Adrenal gland (tissue), 12 donors: ENCODE data around the gene BRMS1. TPM values are rescaled to one million over a fixed set of nuclear protein-coding genes. Genes with fewer than 3 reads are reported as not detected.

Experiments
- DNase-seq, 7 donors: peaks; one replicate each; pipeline ENCODE4 v3.0.0-alpha.2; 2019 to 2020
- H3K27ac ChIP-seq, 5 donors: fragments of 200-600 bp; sonication (generic) in 4 of 5; 1 replicate in 3 of 5; 2 replicates in 2 of 5; pipeline versions ENCODE4 v1.5.1 to v1.8.0; 2016 to 2020; ENCODE audit warnings: mild to moderate bottlenecking in 1 of 5
- H3K27me3 ChIP-seq: fragments of 200-600 bp; 2 replicates; pipeline ENCODE4 v1.8.0; 2021
- H3K36me3 ChIP-seq, 2 donors: fragments of 200-600 bp; replicated peaks in 1 of 2; 1 replicate in 1 of 2; 2 replicates in 1 of 2; pipeline versions ENCODE4 v1.5.1 to v1.8.0; 2018 to 2022
- H3K4me1 ChIP-seq, 2 donors: fragments of 200-600 bp; replicated peaks in 1 of 2; 1 replicate in 1 of 2; 2 replicates in 1 of 2; pipeline versions ENCODE4 v1.5.1 to v1.8.0; 2018 to 2021
- H3K4me3 ChIP-seq, 4 donors: fragments of 200-600 bp; sonication (generic) in 3 of 4; one replicate each; pipeline ENCODE4 v1.5.1; 2016 to 2018
- H3K9me3 ChIP-seq, 3 donors: fragments of 200-600 bp; sonication (generic) in 1 of 3; replicated peaks in 1 of 3; 1 replicate in 2 of 3; 2 replicates in 1 of 3; pipeline versions ENCODE4 v1.5.1 to v1.8.0; 2016 to 2021
- CTCF ChIP-seq, 6 experiments: fragments of 450-650 bp in 4 of 6; fragments of 200-600 bp in 2 of 6; sonication (generic) in 1 of 6; IDR thresholded peaks; 1 replicate in 5 of 6; 2 replicates in 1 of 6; pipeline versions ENCODE4 v1.5.1 to v1.8.0; 2016 to 2021; ENCODE audit warnings: antibody characterized with exemption in 6 of 6, mild to moderate bottlenecking in 2 of 6, moderate library complexity in 1 of 6
- POLR2A ChIP-seq, 2 donors: fragments of 450-650 bp; IDR thresholded peaks; one replicate each; pipeline ENCODE4 v1.6.1; 2017; ENCODE audit warnings: antibody characterized with exemption in 2 of 2, mild to moderate bottlenecking in 2 of 2, moderate library complexity in 1 of 2
- WGBS, 4 donors: extraction: QIAGEN DNeasy Blood & Tissue Kit in 2 of 4; methylation state at CpG; one replicate each; pipeline versions ENCODE4 v1.1.5 to v1.1.7; 2013 to 2017; 5-methylcytosine and 5-hydroxymethylcytosine counted together
- intact Hi-C, 2 donors: fragments of 100-400 bp; cut with DNase I; formaldehyde crosslinking; loops; one replicate each; pipeline versions ENCODE4 v1.14.1 to v1.15.0; 2022 to 2023
- polyA plus RNA-seq, 3 donors: library from polyadenylated mRNA; stranded (reverse); fragments of 200-250 nt in 2 of 3; fragments of 350-450 nt in 1 of 3; fragmentation: Illumina TruSeq in 1 of 3; extraction: RNeasy Lipid Tissue Mini Kit (QIAGEN cat#74804) in 1 of 3; gene quantifications; one replicate each; pipeline ENCODE4 v1.2.3, GENCODE V29; 2013 to 2014
- total RNA-seq, 9 donors: library from RNA; depleted of rRNA in 4 of 9; stranded (reverse); fragments of >200 nt in 4 of 9; fragments of 120-200 nt in 1 of 9; fragmentation: NEBNext Ultra II Directional in 1 of 9; extraction: Animal tissue kit (Norgen Biotek cat#: 25700) in 1 of 9; gene quantifications; one replicate each; pipeline versions ENCODE4 v1.1.0 to v1.2.4, GENCODE V29; 2013 to 2023
- donor health status: healthy with polysubstance abuse.
- donor health status: Bipolar disorder and iron deficiency.
- donor health status: DM: yes; HTN: yes; CAD: no.
- donor health status: DM: no; HTN: no; CAD: no.
- donor health status: DM: no; HTN: no; CAD: no.
- donor health status: DM: yes; HTN: yes; CAD: no.

BRMS1 gene
- total and polyA plus RNA-seq, 12 donors, result 22.4 to 55.3 (median 41.7) TPM

GRCh38 chr11:66299186-66299585 is 45.7 kb downstream of the BRMS1 start:
- no peak for DNase-seq
- 27 to 64% (median 50%) methylated on average over 2 to 3 of the region's 3 CpGs for WGBS, 4 donors
- Histone ChIP-seq H3K27ac (no peak overlapping the region), H3K4me1 (no peaks in the 10 kb centered on the region), H3K4me3 (no peak overlapping the region), H3K9me3 (no peaks in the 10 kb centered on the region), H3K27me3 (no peaks in the 10 kb centered on the region), H3K36me3 (no peaks in the 10 kb centered on the region)
- intact Hi-C loops, result no loop called here
- no peak for TF ChIP-seq CTCF (IDR thresholded peaks at IDR 0.05)
- no peak for TF ChIP-seq POLR2A (IDR thresholded peaks at IDR 0.05)

GRCh38 chr11:66297610-66298009 is 47.3 kb downstream of the BRMS1 start:
- intact Hi-C loops, result no loop called here
- WGBS, 4 donors, result 59 to 74% (median 70%) methylated on average over 8 of the region's 8 CpGs
- Histone ChIP-seq H3K27me3 (no peaks in the 10 kb centered on the region), H3K4me1 (no peaks in the 10 kb centered on the region), H3K27ac (no peak overlapping the region), H3K36me3 (no peaks in the 10 kb centered on the region), H3K4me3 (no peak overlapping the region), H3K9me3 (no peaks in the 10 kb centered on the region)
- DNase-seq, result no peak
- TF ChIP-seq POLR2A (IDR thresholded peaks at IDR 0.05) (no peak), CTCF (IDR thresholded peaks at IDR 0.05) (no peak)

- peaks cover under 1 to 9% of the 10 kb centered on the region in 2 donors for H3K4me1 ChIP-seq
- DNase-seq, result no peak
- no peak for TF ChIP-seq CTCF (IDR thresholded peaks at IDR 0.05)
- H3K27ac ChIP-seq, result no peak overlapping the region
- no peaks in the 10 kb centered on the region for H3K9me3 ChIP-seq
- intact Hi-C loops, result no loop called here
- no peaks in the 10 kb centered on the region for H3K36me3 ChIP-seq
- WGBS, 4 donors, result 78 to 85% (median 82%) methylated on average over 61 to 123 of the region's 123 CpGs
- peaks cover 8% of the 10 kb centered on the region for H3K27me3 ChIP-seq
- no peak overlapping the region for H3K4me3 ChIP-seq
These were observed 50.0 kb downstream of the BRMS1 start for GRCh38 chr11:66294626-66295620.

- intact Hi-C loops, result no loop called here
- Histone ChIP-seq H3K27ac (no peak overlapping the region), H3K27me3 (peaks cover 8% of the 10 kb centered on the region), H3K36me3 (no peaks in the 10 kb centered on the region), H3K4me1 (peaks cover 4 to 13% of the 10 kb centered on the region in 2 donors), H3K4me3 (no peak overlapping the region), H3K9me3 (no peaks in the 10 kb centered on the region)
- TF ChIP-seq CTCF (IDR thresholded peaks at IDR 0.05) (no peak), POLR2A (IDR thresholded peaks at IDR 0.05) (no peak)
- 83 to 88% (median 85%) methylated on average over 7 to 30 of the region's 30 CpGs for WGBS, 4 donors
- no peak for DNase-seq
These were observed 50.9 kb downstream of the BRMS1 start for GRCh38 chr11:66293777-66294625.
